ENCODE results near the gene NPL.

Gene NPL

GRCh38 chr1:182802006-182802803 is 12.6 kb downstream of the NPL start:
- H3K4me1 ChIP-seq (ENCODE audit: low read length): no peaks in the 10 kb centered on the region
- no peak overlapping the region for H3K4me2 ChIP-seq (ENCODE audit: low read length)
- peaks cover 2% of the 10 kb centered on the region for H3K36me3 ChIP-seq (replicated peaks; ENCODE audit: low read depth, low read length)
- H4K20me1 ChIP-seq (ENCODE audit: insufficient read depth, low read length): no peaks in the 10 kb centered on the region
- H3K27me3 ChIP-seq (ENCODE audit: low read depth, low read length): no peaks in the 10 kb centered on the region
- no peak overlapping the region for H3K4me3 ChIP-seq (ENCODE audit: low read length)
- no peak overlapping the region for H2AFZ ChIP-seq (ENCODE audit: low read depth, low read length)
- H3K27ac ChIP-seq (ENCODE audit: low read length): no peak overlapping the region
- H3K9ac ChIP-seq (ENCODE audit: low read length): no peak overlapping the region
- H3K9me3 ChIP-seq (ENCODE audit: insufficient read depth, low read length): no peaks in the 10 kb centered on the region
- H3K79me2 ChIP-seq (ENCODE audit: low read length): no peaks in the 10 kb centered on the region
- TF ChIP-seq EZH2phosphoT487 (IDR thresholded peaks at IDR 0.05; ENCODE audit: low read depth) (no peak), CTCF (IDR thresholded peaks at IDR 0.05; ENCODE audit: low read depth, low read length) (no peak)

GRCh38 chr1:182803846-182804245 is 14.3 kb downstream of the NPL start:
- H3K9me3 ChIP-seq (ENCODE audit: insufficient read depth, low read length): no peaks in the 10 kb centered on the region
- H3K27ac ChIP-seq (ENCODE audit: low read length): no peak overlapping the region
- no peak overlapping the region for H3K9ac ChIP-seq (ENCODE audit: low read length)
- no peak for TF ChIP-seq CTCF (IDR thresholded peaks at IDR 0.05; ENCODE audit: low read depth, low read length)
- TF ChIP-seq EZH2phosphoT487 (IDR thresholded peaks at IDR 0.05; ENCODE audit: low read depth): no peak
- peaks cover 2% of the 10 kb centered on the region for H3K36me3 ChIP-seq (replicated peaks; ENCODE audit: low read depth, low read length)
- H3K4me1 ChIP-seq (ENCODE audit: low read length): no peaks in the 10 kb centered on the region
- H3K4me2 ChIP-seq (ENCODE audit: low read length): no peak overlapping the region
- H4K20me1 ChIP-seq (ENCODE audit: insufficient read depth, low read length): no peaks in the 10 kb centered on the region
- no peak overlapping the region for H2AFZ ChIP-seq (ENCODE audit: low read depth, low read length)
- no peaks in the 10 kb centered on the region for H3K79me2 ChIP-seq (ENCODE audit: low read length)
- H3K27me3 ChIP-seq (ENCODE audit: low read depth, low read length): no peaks in the 10 kb centered on the region
- no peak overlapping the region for H3K4me3 ChIP-seq (ENCODE audit: low read length)

- Histone ChIP-seq H3K36me3 (replicated peaks; ENCODE audit: low read depth, low read length) (peaks cover 2% of the 10 kb centered on the region), H3K9ac (ENCODE audit: low read length) (no peak overlapping the region), H3K4me2 (ENCODE audit: low read length) (no peak overlapping the region)
These were observed 16.6 kb downstream of the NPL start for GRCh38 chr1:182806015-182806678.

More at GRCh38 chr1:182806015-182806678, 16.6 kb downstream of the NPL start:
- H3K9me3 ChIP-seq (ENCODE audit: insufficient read depth, low read length): no peaks in the 10 kb centered on the region
- no peak overlapping the region for H3K27ac ChIP-seq (ENCODE audit: low read length)
- H3K4me3 ChIP-seq (ENCODE audit: low read length): no peak overlapping the region
- no peaks in the 10 kb centered on the region for H3K79me2 ChIP-seq (ENCODE audit: low read length)
- no peaks in the 10 kb centered on the region for H4K20me1 ChIP-seq (ENCODE audit: insufficient read depth, low read length)
- no peak overlapping the region for H2AFZ ChIP-seq (ENCODE audit: low read depth, low read length)
- TF ChIP-seq EZH2phosphoT487 (IDR thresholded peaks at IDR 0.05; ENCODE audit: low read depth) (no peak), CTCF (IDR thresholded peaks at IDR 0.05; ENCODE audit: low read depth, low read length) (0 out of 2 replicates have a peak, but pooled peaks have one; percentile 13)
- no peaks in the 10 kb centered on the region for H3K27me3 ChIP-seq (ENCODE audit: low read depth, low read length)
- H3K4me1 ChIP-seq (ENCODE audit: low read length): no peaks in the 10 kb centered on the region

Measured in OCI-LY3 (cell line).